Eye (tissue), 1 donor: Measurements from ENCODE around the gene COL11A1.
"Not testable (repeated sequence)": the region's sequence is repeated elsewhere in the genome, so short reads cannot be mapped to it uniquely, and the experiment has no call there.

Experiments used
- DNase-seq: peaks from one replicate; pipeline ENCODE4 v3.0.0-alpha.2; 2015

The COL11A1 gene

GRCh38 chr1:103075316-103076000 is 32.9 kb downstream of the COL11A1 start:
- DNase-seq: no peak

- no peak for DNase-seq
Measured at GRCh38 chr1:103074224-103074623, 34.1 kb downstream of the COL11A1 start.

- no peak for DNase-seq
Measured at GRCh38 chr1:103069201-103069600, 39.1 kb downstream of the COL11A1 start.

DNA sequence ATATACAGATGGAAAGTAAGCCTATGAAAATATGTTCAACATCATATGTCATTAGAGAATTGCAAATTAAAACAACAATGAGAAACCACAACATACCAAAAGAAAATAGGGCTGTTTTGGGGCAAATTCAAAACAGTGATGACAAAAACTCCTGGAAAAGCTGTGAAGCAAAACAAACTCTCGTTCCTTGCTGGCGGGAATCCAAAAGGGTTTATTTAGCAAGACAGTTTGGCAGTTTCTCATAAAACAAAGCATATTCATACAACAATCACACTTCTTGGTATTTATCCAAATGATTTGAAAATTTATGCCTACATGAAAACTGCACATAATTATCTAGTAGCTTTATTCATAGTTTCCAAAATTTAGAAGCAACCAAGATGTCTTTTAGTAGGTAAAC is 44.4 kb downstream of the COL11A1 start:
- DNase-seq: no peak

DNA sequence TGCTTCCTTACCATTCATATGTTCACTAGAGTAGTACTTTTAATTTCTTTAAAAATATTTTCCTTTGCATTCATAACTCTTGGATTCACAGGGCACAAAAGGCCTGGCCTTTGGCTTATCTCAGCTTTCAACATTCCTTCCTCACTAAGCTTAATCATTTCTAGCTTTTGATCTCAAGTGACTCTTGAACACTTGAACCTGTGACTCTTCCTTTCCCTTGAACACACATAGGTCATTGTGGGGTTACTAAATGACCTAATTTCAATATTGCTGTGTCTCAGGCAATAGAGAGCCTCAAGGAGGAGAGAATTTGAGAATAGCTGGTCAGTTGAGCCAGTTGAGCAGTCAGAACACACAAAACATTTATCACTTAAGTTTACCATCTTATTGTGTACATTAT is 49.9 kb downstream of the COL11A1 start:
- no peak for DNase-seq

- DNase-seq: no peak
Measured at GRCh38 chr1:103056423-103056822, 51.9 kb downstream of the COL11A1 start.

DNA sequence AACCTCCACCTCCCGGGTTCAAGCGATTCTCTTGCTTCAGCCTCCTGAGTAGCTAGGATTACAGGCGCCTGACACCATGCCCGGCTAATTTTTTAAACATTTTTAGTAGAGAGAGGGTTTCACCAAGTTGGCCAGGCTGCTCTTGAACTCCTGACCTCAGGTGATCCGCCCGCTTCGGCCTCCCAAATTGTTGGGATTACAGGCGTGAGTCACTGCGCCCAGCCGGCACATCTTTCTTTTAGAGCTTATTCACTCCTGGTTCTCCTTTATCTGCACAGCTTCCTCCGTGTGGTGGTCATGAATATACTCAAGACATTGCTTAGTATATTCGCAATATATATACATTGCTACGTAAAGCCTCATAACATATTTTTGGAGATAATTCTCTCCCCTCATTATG is 80.2 kb downstream of the COL11A1 start:
- not testable (repeated sequence) for DNase-seq

- no peak for DNase-seq
Measured at GRCh38 chr1:103025858-103026409, 82.4 kb downstream of the COL11A1 start.

GRCh38 chr1:103024051-103024450 is 84.3 kb downstream of the COL11A1 start:
- no peak for DNase-seq

DNA sequence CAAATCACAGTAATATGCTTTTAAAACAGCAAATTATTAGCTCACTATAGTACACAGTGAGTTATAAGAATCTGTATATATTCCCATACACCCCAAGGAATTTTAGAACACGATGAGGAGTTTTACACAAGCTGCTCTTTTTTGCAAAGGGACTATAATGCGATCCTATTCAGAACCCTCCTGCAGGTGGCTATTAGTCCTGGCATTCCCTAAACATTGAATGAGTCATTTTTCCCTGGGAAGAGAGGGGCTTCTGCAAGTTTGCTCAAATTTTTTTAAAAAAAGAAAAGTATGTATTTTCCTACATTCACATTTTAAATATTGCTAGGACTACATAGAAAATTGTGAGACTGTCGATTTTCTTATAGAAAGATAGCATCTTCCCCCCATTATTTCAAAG is 106.3 kb downstream of the COL11A1 start:
- no peak for DNase-seq

DNA sequence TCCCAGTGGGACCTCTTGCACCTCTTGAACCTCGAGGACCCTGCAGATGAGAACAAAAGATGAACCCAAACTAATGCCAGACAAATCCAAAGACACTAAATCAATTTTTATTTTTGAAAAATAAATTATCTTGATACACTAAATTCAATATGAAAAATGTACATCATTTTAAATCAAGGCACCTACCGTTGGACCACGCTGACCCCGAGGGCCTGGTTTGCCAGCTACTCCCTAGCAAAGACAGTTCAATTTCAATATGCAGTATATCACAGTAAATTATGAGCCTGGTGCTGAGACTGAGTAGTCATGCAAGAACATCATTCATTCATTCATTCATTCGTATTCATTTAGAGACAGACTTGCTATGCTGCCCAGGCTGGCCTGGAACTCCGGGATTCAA is 129.4 kb downstream of the COL11A1 start:
- no peak for DNase-seq

- DNase-seq: no peak
Measured at GRCh38 chr1:102977292-102977691, 131.0 kb downstream of the COL11A1 start.

GRCh38 chr1:102970496-102971078 is 137.7 kb downstream of the COL11A1 start:
- peak; percentile 75 for DNase-seq

DNA sequence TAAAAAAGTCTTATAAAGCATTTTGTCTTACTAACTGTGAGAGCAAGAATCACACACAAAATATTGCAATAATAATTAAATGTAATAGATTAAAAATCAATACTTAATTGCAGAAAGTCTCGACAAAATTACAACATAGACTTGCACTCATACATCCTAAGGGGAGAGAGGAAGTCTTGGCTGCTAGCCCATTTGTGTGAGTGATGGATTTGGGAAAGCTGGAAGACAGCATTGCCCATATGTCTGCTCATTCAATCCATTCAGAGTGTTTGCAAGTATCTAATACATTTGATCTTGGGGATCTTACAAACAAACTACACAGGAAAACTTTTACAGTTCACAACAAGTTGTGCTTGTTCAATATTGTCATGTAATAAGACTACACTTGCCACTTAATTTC is 140.5 kb downstream of the COL11A1 start:
- DNase-seq: no peak

- peak; percentile 14 for DNase-seq
Measured at GRCh38 chr1:102961549-102961948, 146.8 kb downstream of the COL11A1 start.

DNA sequence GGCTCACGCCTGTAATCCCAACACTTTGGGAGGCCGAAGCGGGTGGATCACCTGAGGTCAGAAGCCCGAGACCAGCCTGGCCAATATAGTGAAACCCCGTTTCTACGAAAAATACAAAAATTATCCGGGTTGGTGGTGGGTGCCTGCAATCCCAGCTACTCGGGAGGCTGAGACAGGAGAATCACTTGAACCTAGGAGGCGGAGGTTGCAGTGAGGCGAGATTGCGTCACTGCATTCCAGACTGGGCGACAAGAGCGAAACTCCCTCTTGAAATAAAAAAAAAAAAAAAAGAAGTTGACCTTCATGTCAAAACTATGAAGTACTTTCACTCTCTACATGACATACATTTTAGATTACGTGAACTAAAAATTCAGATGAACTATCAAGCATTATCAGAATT is 153.7 kb downstream of the COL11A1 start:
- DNase-seq: no peak

DNA sequence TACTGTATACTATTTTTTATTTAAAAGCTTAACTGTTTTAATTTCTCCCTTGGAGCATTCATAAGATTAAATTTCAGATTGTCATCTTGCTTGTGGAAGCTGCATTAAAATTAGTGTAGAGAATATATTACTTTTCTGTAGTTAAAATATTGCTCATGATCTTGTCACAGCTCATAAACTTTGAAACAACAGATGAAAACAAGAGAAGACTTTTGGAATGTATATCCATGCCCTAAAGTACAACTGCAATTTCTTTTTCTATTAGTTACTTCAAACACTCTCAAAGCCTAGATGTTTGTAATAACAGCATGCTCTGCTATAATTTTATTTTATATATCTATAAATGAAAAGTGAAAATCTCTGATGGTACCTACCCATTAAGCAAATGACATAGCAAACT is 155.9 kb downstream of the COL11A1 start:
- no peak for DNase-seq

GRCh38 chr1:102942324-102942723 is 166.0 kb downstream of the COL11A1 start:
- no peak for DNase-seq

DNA sequence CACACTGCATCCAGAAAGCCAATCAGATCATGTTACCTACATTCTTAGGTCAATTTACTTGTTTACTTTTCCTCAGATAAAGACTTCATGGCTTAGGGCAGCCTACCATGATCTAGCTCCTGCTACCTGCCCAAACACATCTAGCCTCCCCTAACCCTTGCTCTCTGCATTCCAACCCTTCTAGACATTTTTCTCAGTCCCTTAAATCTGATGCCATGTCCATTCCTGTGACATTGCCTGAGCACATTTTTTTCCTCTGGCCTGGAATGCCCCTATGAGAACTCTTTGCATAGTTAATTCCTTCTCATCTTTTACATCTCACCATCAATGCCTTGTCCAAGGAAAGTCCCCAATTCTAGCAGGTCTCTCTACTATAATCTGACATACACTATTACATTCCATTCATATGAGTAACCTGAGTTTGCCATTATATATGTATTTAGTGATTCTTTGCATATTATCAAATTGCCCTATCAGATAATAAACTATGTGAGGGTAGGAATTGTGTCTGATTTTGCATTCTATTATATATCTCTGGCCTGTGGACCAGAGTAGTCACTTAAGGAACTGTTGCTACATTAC is 166.9 kb downstream of the COL11A1 start:
- DNase-seq: no peak

DNA sequence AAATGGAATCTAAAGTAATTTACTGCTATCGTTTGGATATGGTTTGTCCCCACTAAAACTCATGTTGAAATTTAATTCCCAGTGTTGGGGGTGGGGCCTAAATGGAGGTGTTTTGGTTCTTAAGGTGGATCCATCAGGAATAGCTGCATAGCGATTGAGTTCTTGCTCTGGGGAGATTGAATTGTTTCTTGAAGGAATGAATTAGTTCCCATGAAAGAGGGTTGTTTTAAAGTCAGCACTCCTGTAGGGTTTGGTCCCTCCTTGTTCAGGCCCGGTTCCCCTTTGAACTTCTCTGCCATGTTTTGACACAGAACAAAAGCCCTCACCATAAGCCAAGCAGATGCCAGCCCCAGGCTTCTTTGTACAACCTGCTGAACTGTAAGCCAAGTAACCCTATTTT is 170.9 kb downstream of the COL11A1 start:
- no peak for DNase-seq

- DNase-seq: not testable (repeated sequence)
Measured at GRCh38 chr1:102933362-102933761, 175.0 kb downstream of the COL11A1 start.

- no peak for DNase-seq
Measured at GRCh38 chr1:102919659-102920058, 188.7 kb downstream of the COL11A1 start.

- DNase-seq: no peak
Measured at GRCh38 chr1:102901996-102902395, 206.3 kb downstream of the COL11A1 start.

DNA sequence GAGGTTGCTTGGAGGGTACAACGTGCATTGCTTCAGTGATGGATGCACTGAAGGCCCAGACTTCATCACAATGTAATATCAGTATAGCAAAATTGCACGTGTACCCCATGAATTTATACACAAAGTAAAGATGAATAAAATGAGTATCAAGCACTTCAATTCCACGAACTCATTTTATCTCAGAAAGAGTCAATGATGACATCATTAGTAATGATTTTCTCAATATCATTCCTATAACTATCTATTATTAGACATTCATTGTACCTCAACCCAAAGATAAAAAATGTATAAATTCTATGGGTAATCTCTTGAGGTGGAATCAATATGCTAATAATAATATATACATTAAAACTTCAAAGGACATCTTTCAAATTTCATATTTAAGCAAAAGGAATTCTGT is 208.4 kb downstream of the COL11A1 start:
- DNase-seq: no peak
